SHP77 (cell line): ENCODE data around the gene PTPRN2.
"Not testable (repeated sequence)": the region's sequence is repeated elsewhere in the genome, so short reads cannot be mapped to it uniquely, and the experiment has no call there.

Source experiments
- DNase-seq, 2 experiments: peaks; one replicate each; lab custom pipeline; 2025; lab: John Stamatoyannopoulos, UW

Gene PTPRN2

GRCh38 chr7:157695609-157696008 is 892.0 kb downstream of the PTPRN2 start:
- not testable (repeated sequence) for DNase-seq

DNA sequence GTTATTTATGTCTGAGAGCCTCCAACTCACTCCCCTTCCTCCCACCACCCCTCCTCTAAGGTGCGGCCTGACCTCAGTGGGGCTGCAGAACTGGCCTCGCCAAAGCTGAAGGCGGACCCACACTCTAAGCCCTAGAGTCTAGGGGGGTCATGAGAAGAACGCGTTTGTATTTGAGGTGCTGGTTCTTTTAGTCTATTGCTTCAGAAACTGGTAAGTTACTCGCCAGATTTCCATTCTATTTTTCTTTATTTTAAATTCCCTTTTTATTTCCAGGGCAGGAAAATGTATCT is 893.3 kb downstream of the PTPRN2 start:
- DNase-seq: no peak

GRCh38 chr7:157693521-157694375 is 893.9 kb downstream of the PTPRN2 start:
- DNase-seq: no peak

DNA sequence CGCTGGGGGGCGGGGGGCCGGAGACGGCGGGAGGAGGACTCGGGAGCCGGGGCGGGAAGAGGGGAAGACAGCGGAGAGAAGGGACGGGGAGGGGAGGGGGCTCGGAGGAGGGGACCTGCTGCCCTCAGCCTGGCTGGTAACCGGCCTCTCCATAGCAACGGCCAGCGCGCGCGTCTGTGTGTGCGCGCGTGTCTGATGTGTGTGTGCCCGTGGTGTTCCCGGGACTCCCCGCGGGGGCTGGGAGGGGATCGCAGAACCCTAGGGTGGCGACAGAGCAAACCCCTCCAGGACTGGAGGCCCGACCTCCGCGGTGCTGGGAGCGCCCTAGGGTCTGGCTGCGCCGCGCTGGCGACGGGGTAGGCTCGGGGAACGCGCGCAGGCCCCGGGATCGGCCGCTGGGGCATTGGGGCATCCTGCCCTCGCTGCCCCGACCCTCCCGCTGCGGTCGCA is 894.5 kb downstream of the PTPRN2 start:
- no peak for DNase-seq

GRCh38 chr7:157692460-157693011 is 895.1 kb downstream of the PTPRN2 start:
- no peak for DNase-seq

- DNase-seq: no peak
Observed at GRCh38 chr7:157691586-157692459, 895.8 kb downstream of the PTPRN2 start.

DNA sequence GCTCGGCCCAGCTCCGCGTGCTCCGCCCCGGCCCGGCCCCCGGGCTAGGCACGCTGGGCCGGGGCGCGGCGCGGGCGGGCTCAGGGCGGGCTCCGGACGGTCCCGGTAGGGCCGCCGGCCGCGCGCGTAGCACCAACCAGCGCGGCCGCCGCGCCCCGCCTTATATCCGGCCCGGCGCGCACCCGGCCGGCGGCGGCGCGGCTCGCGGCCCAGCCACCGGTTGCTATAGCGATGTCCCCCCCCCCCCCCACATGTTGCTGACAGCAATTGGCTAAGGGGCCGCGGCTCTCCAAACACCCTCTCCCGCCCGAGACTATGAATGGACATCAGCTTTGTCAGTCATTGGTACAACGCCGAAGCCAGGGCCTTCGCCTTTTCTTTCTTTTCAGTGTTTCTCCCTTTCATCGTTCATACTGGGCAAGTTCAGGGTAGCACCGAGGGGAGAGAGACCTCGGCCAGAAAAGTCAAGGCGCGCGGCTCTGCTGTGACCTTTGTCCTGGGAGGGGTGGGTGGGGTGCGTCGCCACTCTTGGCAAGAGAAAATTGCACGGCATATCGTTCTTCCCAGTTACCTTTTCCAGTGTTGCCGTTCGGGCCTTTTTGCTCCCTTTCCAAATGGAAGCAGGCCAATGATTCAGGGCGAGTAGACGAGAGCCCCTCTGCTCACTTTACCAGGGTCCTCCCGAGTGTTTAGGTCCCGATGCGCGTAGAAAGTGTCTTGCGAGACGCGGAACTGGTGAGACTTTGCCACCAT is 896.6 kb downstream of the PTPRN2 start:
- no peak for DNase-seq

- no peak for DNase-seq
Observed at GRCh38 chr7:157690058-157690832, 897.4 kb downstream of the PTPRN2 start.

GRCh38 chr7:157689269-157690057 is 898.2 kb downstream of the PTPRN2 start:
- no peak for DNase-seq

GRCh38 chr7:157688533-157689268 is 898.9 kb downstream of the PTPRN2 start:
- DNase-seq: no peak

- DNase-seq: no peak
Observed at GRCh38 chr7:157687845-157688532, 899.6 kb downstream of the PTPRN2 start.

DNA sequence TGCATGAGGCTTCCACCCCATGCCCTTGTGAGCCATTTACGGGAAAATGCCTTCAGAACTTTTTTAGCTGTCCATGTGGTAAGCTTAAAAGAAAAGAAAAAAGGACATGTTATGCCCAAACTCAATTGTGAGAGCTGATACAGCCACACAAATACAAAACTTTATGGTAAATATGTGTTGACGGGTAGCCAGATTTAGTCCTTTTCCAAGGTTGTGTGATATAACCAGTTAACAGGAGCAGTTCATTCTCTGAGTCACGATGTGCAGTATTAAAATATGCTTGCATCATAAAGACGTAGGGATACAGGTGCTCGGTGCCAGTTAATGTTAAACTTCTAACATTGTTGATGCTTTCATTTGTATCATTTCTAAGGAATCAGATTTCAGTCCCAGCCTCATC is 900.5 kb downstream of the PTPRN2 start:
- no peak for DNase-seq

DNA sequence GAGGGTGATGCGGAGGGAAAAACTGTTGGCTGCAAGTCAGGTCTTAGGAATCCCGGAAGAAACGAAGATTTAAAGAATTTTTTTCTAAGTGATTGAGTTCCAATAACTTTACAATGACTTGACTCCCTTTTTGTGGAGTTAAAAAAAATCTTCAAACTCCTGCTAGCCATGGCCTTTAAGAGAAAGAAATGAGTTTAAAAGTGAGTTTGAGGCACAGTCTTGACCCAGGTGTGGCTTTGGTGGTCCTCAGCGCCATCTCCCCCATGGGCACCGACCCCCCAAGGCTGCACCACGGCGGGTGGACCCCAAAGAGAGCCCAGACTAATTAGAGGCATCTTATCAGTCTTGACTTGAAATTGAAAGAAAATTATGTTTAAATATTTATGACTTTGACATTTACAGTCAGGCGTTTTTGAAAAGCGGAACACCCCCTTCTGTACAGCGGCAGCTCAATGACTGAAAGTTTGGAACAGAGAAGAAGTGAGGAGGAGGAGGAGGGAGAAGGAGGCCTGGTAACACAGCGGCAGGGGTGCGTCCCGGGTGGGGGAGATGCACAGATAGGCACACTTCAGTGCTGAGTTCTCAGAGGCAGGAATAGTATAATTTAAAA is 901.2 kb downstream of the PTPRN2 start:
- DNase-seq: no peak

DNA sequence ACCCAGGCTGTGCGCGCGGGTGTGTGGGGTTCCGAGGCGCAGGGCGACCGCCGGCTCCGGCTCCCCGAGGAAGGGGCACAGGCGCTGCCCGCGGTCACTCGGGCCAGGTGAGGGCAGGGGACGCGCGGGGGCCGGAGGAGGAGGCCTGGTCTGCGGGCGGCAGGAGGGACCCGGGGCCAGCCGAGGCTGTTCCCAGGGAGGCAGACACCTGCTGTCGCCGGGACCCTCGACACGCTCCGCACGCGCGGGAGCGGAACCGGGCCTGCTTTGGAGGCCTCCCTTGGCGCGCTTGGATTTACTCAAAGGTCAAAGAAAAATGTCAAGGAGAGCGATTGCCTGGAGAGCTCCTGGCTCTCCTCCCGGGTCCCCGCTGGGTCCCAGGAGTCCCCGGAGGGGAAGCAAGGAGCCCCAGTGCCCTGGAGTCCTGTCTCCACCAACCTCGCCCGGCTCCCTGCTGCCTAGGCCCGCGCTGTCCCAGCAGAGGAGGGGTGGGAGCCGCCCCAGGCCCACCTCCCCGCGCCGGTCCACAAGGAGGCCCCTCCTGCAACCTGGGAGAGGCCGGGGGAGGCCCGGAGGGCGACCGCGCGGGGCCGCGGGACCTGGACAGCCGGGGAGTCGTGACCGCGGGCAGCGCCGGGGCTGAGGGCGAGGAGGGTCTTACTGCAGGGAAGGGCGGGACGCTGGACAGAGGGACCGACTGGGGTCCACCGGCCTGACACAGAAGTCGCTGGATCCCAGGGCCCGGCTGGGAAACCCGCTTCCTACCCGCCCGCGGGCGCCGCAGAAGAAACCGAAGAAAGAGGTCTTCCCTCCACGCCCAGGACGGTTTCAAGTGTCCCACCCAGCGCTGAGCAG is 902.0 kb downstream of the PTPRN2 start:
- DNase-seq: no peak

GRCh38 chr7:157684909-157685429 is 902.7 kb downstream of the PTPRN2 start:
- DNase-seq: no peak

DNA sequence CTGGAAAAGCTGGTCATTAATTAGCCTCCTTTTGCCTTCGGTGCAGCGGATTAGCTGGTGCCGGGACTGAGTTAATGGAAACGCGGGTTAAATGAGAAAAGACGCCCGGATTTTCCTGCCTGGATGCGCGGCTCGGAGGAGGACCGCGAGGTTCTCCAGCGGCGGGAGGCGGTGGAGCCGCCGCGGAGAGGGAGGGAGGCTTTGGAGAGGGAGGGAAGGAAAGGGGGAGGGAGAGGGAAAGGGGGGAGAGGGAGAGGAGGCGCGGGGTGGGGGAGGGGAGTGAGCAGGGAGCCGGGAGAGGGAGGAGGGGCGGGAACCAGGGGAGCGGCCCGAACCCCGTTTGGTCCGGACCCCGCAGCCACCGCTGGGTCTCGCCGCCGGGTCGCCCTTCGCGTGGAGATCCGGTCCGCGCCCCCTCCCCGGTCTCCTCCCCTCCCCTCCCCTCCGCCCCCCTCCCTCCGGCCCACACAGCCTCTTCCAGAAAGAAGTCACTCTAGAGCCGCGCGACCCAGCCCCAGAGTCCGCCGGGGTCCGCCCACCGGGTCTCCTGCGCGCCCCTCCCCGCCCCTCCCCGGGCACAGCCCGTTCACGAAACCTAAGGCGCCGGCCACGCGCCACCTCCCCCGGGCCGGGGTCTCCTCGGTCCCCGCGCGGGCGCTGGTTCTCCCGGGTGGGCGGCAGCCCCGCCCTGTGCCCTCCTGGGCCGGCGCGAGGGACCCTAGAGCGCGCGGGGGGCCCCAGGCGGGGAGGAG is 903.3 kb downstream of the PTPRN2 start:
- no peak for DNase-seq

DNA sequence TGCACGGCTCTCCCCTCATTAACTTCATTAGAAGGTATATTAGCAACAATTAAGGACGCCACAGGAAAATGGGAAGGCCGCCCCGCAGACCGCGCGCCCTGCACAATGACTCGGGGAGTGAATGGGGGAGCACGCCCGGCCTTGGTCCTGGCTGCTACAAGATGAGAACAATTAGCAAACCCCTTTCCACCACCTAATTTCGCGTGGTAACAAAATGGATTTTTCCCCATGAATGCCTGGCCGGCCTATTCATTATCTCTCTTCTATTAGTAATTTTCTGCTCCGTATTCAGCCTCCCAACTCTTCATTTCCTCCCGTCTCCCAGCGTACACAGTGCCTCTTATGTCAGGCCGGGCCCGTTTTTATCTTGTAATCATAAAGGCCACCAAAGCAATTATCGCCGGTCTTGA is 903.9 kb downstream of the PTPRN2 start:
- no peak for DNase-seq
